ENCODE measurements around the gene EFNA5. TPM values are rescaled to one million over a fixed set of nuclear protein-coding genes. Genes with fewer than 3 reads are reported as not detected.

The EFNA5 gene
- polyA plus RNA-seq, 1 of the 3 experiments (the other 2 are of a cell fraction), result 0.81 TPM

GRCh38 chr5:107680099-107680498 is 9.4 kb upstream of the EFNA5 start (continued):
- TF ChIP-seq YY1 (IDR thresholded peaks at IDR 0.05; ENCODE audit: low read depth) (no peak), GABPA (IDR thresholded peaks at IDR 0.05; ENCODE audit: low read depth) (no peak), TAF1 (IDR thresholded peaks at IDR 0.05; ENCODE audit: borderline replicate concordance, low read depth, low read length) (no peak), RAD21 (IDR thresholded peaks at IDR 0.05; ENCODE audit: low read length) (no peak)

DNA sequence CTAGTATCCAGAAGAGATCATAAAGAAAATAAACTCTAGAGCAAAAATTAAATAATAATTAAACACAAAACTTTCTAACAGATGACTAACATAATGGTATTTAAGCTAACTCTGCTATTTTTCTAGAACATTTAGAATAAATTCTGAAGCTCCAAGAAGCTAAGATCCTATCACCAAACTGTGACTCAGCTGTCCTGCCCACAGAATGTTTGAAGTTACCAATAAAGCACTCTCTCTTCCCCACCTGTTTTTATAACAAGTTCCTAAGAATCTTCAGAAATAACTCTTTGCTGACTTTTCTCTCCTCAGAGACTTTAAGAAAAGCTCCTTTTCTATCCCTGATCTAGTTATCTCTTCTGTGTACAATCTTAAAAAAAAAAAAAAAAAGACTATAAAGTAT is 6.0 kb upstream of the EFNA5 start:
- ChIA-PET CTCF (interaction anchor here (0.6 kb wide), 1 partner anchor 1105 kb away, joined by 3 read pairs; no protein-coding TSS in a partner anchor), POLR2A (no interaction called here)
- H3K27ac ChIP-seq (ENCODE audit: low read depth in 2 of 2, low read length in 1 of 2), result no peak overlapping the region
- H3K9ac ChIP-seq, result no peak overlapping the region
- TF ChIP-seq FOXM1 (IDR thresholded peaks at IDR 0.05; ENCODE audit: low read depth) (no peak), SIN3A (IDR thresholded peaks at IDR 0.05; ENCODE audit: borderline replicate concordance, low read depth, low read length) (no peak), POLR2AphosphoS5 (IDR thresholded peaks at IDR 0.05; ENCODE audit: low read depth, low read length) (no peak), SMC3 (IDR thresholded peaks at IDR 0.05; ENCODE audit: low read depth, low read length) (no peak), YY1 (IDR thresholded peaks at IDR 0.05; ENCODE audit: low read depth) (no peak), RXRA (IDR thresholded peaks at IDR 0.05; ENCODE audit: borderline replicate concordance, low read depth) (no peak), RFX5 (IDR thresholded peaks at IDR 0.05; ENCODE audit: low read length) (no peak), GABPA (IDR thresholded peaks at IDR 0.05; ENCODE audit: low read depth) (no peak), JUND (IDR thresholded peaks at IDR 0.05) (no peak), IRF3 (IDR thresholded peaks at IDR 0.05; ENCODE audit: low read depth, low read length) (no peak), EP300 (IDR thresholded peaks at IDR 0.05; ENCODE audit: borderline replicate concordance in 1 of 2, low read depth in 1 of 2, low read length in 1 of 2) (no peak), TEAD4 (IDR thresholded peaks at IDR 0.05; ENCODE audit: borderline replicate concordance, insufficient read depth) (no peak), CHD2 (IDR thresholded peaks at IDR 0.05; ENCODE audit: low read length, partially characterized antibody) (no peak), MEF2A (IDR thresholded peaks at IDR 0.05; ENCODE audit: borderline replicate concordance, low read depth) (no peak), RAD21 (IDR thresholded peaks at IDR 0.05; ENCODE audit: low read length) (no peak)
- TF ChIP-seq, protein P1, sequence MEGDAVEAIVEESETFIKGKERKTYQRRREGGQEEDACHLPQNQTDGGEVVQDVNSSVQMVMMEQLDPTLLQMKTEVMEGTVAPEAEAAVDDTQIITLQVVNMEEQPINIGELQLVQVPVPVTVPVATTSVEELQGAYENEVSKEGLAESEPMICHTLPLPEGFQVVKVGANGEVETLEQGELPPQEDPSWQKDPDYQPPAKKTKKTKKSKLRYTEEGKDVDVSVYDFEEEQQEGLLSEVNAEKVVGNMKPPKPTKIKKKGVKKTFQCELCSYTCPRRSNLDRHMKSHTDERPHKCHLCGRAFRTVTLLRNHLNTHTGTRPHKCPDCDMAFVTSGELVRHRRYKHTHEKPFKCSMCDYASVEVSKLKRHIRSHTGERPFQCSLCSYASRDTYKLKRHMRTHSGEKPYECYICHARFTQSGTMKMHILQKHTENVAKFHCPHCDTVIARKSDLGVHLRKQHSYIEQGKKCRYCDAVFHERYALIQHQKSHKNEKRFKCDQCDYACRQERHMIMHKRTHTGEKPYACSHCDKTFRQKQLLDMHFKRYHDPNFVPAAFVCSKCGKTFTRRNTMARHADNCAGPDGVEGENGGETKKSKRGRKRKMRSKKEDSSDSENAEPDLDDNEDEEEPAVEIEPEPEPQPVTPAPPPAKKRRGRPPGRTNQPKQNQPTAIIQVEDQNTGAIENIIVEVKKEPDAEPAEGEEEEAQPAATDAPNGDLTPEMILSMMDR (IDR thresholded peaks at IDR 0.05), result no peak
- no peaks in the 10 kb centered on the region for H3K9me3 ChIP-seq
- H3K36me3 ChIP-seq (replicated peaks in 1 of 2; ENCODE audit: control insufficient read depth in 1 of 2, insufficient read depth in 2 of 2, low read length in 1 of 2), result no peaks in the 10 kb centered on the region
- H3K4me1 ChIP-seq (ENCODE audit: control insufficient read depth in 1 of 2, insufficient read depth in 2 of 2, low read depth in 1 of 2, low read length in 1 of 2), result no peaks in the 10 kb centered on the region; a peak in 1 of 4 replicates
- no peaks in the 10 kb centered on the region; the same call in 1 of the 2 replicates for H3K27me3 ChIP-seq (ENCODE audit: insufficient read depth)
- no peak overlapping the region for H2AFZ ChIP-seq (ENCODE audit: low read depth)
- no peaks in the 10 kb centered on the region for H4K20me1 ChIP-seq (ENCODE audit: insufficient read depth)
- no peaks in the 10 kb centered on the region for H3K9me2 ChIP-seq
- H3K4me2 ChIP-seq, result no peak overlapping the region
- H3K4me3 ChIP-seq (ENCODE audit: low read depth in 2 of 2, low read length in 1 of 2), result no peak overlapping the region
- DNase-seq, result no peak
- no peaks in the 10 kb centered on the region; the same call in 1 of the 2 replicates for H3K79me2 ChIP-seq (ENCODE audit: insufficient read depth)
- peaks cover 4% of the 10 kb centered on the region for H3F3A ChIP-seq (replicated peaks; ENCODE audit: insufficient read depth)

All from SK-N-SH (cell line).